HG03354 (cell line): ENCODE results near the gene KCNJ5.
A peak's percentile ranks its signal among the peaks of the same experiment; 100 is the strongest.

Experiments used
- ATAC-seq: cut with Tn5 transposase; IDR thresholded peaks from one replicate; pipeline ENCODE4 v1.9.1; 2021; ENCODE audit warnings: mild to moderate bottlenecking; ENCODE audit not compliant: unreplicated experiment, poor library complexity, severe bottlenecking

Gene KCNJ5

DNA sequence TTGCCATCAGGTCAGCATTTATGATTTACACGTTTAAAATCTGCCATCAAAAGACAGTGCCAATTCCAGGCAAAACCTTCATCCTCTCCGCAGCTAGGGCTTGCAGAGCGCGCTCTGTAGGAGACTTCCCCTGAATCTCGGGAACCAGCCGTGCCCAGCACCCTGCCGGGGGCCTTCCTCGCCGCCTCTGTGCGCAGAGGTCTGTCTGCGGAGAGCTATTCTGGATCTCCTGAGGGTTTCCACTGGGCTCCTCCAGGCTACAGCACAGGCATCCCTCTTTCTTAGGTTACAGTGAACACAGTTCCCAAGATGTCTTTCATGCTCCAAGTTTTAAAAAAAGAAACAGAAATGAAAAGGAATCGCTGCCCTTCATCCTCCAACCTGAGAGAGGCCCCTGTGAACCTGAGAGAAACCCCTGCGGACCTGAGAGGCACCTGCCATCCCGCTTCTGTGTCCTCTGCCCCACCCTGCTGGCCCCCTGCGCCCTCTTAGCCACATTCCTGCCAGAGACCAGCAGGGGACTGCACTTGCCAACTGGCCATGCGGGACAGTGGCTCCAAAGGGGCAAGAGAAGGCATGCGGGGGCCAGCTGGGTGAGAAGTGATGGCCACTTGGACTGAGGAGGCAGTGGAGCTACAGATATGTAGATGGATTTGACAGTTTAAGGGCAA lies 35.4 kb downstream of the KCNJ5 start:
- no peak for ATAC-seq

DNA sequence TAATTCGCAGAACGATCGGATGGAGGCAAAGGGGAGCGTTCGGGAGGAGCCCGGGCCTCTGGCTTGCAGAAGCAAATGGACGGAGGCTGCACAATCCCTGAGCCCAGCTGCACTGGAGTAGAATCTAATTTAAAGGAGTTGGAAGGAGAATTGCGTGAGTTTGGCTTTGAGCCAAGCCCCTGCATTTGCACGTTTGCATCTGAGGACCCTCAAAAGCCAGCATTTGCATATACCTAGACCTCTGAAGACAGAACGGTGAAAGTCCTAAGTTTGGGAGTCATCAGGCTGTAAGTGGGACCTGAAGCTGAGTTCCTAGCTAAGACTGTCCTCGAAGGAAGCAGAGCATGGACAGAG lies 35.9 kb downstream of the KCNJ5 start:
- no peak for ATAC-seq

DNA sequence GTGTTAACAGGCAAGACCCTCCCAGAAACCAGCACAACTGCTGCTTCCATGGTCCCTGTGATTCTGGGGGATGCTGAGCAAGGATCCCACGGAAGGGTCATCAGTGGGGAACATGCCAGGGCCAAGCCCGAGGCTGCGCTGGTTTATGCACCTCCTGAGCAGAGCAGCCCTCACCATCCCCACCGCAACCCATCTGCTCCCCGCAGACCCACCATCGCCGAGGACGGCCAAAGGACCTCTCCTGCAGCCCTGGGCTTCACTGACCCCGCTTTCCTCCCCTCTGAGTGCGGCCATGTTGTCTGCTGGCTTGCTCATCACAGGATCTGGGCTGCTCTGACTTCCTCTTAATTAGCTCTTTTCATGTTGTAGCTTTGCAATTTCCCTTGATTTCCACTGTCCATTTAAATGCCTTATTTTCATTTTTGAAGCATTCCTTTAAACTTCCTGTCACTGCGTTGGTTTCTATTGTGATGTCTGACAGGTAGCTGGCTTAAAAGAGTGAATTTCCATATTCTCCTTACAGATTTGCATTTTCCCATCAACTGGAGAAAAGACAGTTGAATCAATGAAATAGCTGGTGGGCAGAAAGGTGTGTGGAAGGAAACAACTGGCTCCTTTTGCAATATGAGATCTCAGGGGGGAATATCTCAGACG lies 36.7 kb downstream of the KCNJ5 start:
- ATAC-seq: no peak

DNA sequence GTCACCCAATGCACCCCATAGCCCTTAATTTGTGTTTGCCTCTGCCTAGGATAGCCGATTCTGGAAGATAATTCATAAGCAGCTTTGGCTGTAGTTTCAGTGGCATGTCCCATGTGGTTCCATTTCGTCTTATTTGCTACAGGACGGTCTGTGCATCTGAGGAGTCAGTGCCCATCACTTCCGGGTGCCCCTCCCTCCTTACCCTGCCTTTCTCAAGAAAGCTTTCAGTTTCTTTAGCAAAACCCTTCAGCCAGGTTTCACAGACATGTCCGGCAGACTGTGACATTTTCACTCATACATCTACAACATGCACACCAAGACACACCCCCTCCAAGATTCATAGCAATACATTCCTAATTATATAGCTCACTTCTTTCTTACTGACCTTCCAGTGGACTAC lies 37.2 kb downstream of the KCNJ5 start:
- peak; percentile 99 for ATAC-seq

DNA sequence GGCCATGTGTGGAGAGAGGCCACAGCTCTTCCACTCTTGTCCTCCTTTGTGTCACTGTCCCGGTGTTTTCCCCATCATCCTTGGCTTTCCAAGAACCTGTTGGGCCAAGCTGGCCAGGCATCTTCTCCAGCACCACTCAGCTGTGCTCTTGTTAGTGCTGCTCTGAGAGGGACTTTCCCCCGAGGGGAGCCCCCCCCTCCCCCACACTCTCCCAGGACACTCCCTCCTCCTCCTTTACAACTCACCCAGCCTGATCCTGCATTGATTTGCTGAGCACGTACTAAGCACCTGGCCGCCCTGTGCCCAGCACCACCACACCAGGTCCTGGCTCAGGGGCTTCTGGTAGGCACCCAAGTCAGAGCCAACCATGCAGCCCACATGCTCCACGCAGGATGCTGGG lies 38.3 kb downstream of the KCNJ5 start:
- no peak for ATAC-seq

DNA sequence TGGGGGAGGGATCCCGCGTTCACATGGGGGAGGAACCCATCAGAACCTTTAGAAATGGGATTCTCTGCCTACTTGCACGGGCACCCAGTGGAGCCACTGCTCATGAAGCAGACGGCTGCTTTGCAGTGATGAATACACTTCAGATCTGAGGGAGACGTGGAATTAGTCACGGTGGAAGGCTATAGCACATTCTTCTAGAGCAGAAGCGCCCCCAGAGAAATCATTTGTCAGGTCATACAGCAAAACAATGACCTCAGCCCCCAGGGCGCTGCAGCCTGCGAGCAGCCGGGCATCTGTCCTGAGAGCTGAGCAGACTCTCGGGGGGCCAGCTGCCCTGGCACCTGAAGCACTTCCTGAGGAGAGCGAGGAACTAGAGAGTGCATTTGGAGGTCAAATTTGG lies 38.8 kb downstream of the KCNJ5 start:
- no peak for ATAC-seq

DNA sequence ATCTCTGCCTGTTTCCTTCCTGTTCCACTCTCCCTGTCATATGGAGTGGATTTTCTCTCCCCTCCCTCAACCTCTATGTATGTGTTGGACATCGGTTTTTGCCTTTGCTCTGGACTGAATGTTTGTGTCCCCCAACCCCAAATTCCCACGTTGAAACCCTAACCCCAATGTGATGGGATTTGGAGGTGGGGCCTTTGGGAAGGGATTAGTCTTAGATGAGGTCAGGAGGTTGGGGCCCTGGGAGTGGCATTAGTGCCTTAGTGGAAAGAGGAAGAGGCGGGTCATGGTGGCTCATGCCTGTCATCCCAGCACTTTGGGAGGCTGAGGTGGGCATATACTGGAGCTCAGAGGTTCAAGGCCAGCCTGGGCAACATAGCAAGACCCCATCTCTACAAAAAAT lies 39.9 kb downstream of the KCNJ5 start:
- ATAC-seq: no peak

DNA sequence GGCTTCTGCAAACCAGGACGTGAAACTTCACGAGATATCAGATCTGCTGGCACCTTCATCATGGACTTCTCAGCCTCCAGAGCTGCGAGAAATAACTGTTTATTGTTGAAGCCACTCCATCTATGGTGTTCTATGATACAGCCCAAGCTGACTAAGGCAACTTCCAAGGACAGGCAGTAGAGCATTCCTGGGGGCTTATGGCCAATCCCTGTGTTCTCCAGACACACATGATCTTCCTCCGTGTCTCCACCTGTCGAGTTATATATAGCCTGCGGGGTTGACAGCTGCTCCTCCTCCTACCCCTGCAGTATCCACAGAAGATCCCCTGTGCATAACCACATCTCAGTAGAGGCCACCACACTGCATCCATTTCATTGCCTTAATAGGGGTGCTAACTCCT lies 40.5 kb downstream of the KCNJ5 start:
- ATAC-seq: no peak

DNA sequence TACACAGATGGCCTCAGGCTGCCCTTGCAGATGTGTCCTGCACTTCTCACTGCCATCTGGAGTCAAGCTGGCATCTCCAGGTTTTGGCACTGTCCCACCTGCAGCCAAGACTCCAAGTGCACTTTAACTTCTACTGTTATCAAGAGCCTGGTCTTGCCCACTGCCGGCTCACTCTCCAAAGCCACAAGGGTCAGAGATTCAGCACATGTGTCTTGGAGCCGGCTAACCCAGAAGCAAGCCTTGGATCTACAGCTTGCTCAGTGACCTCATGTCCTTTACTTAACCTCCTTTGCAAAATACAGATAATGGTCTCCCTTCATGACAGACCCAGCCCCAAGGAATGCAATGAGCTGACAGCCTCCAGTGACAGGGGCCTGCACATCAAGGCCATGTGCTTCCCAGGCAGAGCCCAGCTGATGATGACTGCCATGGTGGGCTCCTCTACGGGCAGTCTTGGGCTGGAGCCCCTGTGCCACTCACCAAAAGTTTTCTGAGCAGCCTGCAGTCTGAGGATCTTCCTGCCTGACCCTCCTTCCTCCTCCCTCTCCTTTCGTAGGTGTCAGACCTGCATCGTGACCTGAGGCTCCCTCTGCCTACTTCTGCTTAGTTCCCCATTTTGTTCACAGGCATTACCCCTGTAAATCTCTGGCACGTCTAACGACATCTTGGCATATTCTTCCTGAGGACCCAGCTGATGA lies 42.5 kb downstream of the KCNJ5 start:
- no peak for ATAC-seq

DNA sequence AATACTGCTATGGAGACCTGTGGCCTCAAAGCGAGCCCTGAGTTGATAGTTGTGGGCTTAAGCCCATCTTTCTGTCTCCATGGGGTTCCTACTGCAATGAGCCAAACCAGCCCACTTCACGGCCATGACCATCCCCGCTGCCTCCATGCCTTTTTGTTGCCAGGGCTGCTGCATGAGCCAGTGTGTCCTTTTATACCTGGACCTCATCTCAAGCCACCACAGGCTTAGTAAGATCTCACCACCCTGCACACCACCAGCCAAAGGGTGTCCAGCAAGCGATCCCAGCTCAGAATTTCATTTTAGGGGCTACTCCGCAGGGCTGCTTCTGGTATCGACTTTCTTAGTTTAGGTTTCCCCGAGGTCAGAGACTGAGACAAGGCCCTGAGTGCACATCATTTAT lies 43.2 kb downstream of the KCNJ5 start:
- no peak for ATAC-seq

DNA sequence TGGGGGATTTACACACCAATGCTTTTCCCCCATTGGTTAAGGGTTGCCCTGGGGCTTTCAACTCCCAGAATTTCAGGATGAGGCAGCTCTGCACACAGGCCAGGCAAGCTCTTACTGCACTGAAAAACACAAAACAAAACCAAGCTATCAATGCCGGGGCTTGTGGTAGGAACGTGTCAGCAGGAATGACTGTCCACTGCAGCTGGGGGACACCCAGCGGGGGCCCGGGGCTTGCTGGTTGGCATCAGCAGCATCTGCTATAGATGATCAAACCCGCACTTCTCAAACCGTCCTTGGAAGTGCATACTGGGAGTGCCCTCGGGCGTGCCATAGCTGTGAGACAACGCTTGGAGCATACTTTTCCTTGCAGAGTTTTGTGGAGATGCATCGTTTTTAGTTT lies 43.8 kb downstream of the KCNJ5 start:
- ATAC-seq: no peak

DNA sequence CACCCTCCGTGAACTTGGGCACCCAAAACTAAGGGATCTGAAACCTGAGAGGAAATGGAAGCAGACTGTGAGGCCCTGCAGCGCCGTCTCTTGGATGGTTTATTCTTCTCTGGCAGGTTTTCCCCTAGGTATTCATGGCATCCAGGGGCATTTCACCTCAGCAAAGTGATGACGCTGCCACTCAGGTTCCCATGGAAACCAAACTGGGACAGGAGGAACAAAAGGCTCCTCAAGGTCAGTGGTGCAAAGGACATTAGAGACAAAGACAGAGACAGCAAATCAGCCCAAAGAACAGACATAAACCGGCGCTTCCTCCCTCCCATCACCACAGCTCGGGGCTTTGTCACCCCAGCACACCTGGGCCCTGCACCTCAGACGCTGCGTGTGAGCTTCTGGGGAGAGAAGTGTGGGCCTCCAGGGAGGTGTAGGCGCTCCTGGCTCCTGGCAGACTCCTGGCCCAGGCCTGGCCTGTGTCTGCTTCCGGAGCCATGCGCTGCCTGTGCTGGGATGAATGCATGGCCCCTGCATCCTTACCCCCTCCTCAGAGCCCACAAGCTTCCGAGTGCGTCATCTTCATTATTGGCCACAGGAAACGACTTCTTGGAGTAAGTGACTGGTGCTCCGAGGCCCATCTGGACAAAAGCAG lies 45.6 kb downstream of the KCNJ5 start:
- ATAC-seq: no peak

DNA sequence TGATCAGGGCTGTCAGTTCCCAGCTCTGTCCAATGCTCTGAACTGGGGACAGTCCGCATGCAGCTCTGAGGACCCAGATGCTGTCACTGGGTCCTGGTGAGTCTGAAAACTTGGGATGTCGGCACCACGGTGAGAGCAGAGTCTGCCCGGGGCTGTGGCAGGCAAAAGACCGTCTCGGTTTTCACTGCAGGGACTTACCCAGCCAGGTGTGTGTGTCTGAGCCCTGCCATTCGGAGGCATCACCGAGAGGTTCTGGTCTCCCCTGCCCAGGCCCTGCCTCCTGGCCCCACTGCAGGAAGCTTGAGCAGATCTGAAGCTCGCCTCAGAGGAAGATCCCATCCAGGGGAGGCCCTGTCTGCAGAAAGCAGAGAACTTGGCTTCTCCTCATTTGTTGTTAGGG lies 46.3 kb downstream of the KCNJ5 start:
- ATAC-seq: no peak

DNA sequence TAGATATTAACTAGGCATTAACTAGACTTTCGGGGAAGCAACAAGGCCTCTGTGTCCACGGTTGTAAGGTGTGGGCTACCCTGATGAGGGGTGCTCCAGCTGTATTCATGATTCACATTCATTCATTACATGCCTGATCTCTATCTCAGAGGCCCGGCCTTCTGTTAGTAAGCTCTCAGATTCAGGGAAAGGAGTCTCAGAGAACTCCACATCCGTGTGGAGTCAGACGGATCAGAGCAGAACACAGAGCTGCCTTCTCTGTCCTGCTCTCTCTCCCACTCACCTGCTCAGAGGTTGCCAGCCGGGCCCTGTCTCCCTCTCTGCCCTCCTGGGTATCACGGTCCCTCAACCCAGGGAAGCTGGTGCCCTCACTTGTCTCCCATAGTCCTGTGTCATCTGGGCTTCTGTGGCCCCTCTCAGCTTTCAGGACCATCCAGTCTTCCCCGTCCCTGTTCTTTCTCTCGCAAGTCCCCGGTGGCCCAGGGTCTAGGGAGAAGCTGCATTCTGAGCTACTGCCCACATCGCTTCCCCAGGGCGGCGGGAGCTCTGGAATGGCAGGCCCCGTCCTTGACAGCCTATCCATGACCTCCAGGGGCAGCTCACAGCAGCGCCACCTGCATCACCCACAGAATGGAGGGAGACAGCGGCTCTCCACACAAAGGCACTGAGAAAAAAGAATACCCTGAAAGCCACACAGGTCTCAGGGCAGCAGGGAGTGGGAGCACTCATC lies 47.2 kb downstream of the KCNJ5 start:
- no peak for ATAC-seq

DNA sequence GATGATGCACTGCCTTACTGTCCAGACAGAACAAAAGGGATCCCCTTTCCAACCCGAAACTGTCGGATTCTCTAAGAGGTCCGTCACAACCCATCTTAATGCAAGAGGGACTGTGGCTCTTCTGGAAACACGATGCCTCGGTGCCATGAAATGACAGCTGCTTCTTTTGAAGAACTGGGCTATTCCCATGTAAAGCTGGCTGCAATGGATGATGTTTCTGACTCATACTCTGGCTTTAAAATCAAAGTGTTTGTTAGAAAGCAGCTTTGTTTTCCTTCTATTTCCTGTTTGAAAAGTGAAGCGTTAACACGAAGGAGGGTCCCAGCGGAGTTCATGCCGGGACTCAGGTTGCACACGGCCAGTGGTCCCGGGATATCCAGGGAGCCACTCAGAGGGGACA lies 48.4 kb downstream of the KCNJ5 start:
- no peak for ATAC-seq

DNA sequence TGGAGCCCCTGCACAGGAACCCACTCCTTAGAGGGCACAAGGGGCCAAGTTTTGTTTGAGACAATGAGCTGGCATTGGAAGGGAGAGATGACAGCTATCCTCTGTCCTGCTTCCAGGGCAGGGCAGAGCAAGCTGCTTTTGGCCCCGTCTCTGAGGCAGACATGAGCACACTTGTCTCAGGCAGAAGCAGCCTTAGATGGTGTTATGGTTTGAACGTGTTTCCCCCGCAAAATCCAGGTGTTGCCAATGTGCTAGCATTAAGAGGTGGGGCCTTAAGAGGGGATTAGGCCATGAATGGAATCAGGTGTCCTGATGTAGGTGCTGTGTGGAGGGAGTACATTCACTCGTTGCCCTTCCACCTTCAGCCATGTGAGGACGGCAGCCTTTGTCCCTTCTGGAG lies 49.0 kb downstream of the KCNJ5 start:
- no peak for ATAC-seq

DNA sequence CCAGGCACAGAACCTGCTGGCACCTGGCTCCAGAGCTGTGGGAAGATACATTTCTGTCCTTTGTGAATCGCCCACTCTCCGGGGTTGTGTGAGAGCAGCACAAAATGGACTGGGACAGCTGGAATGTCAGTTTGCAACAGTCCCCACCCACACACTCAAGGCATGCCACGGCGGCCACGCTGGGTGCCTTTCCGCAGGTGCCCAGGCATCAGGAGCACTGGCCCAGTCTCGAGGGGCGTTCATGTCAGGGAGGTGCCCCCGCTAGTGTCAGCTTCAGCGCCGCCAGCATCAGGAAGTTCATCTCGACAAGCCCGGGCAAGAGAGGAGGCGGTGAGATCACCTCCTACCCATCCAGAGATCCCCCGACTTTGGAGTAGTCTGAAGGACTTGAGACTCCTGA lies 49.4 kb downstream of the KCNJ5 start:
- ATAC-seq: no peak

DNA sequence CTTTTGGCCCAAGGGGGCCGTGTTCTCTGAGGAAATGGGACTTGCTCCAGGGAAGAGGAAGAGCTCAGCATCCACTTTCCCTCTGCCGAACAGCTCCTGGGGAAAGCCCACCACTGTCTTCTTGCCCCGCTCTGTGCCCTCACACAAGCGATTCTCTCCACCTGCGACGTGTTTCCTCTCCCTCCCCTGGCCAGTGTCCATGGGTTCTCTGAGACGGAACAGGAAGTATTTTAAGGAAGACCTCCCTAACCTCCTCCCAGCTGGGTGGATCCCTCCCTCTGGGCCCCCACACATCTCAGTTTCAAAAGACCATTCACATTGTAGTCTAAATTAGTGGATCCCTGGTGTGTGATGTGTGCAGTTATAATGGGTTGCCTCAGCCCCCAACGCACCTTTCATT lies 50.0 kb downstream of the KCNJ5 start:
- ATAC-seq: no peak

DNA sequence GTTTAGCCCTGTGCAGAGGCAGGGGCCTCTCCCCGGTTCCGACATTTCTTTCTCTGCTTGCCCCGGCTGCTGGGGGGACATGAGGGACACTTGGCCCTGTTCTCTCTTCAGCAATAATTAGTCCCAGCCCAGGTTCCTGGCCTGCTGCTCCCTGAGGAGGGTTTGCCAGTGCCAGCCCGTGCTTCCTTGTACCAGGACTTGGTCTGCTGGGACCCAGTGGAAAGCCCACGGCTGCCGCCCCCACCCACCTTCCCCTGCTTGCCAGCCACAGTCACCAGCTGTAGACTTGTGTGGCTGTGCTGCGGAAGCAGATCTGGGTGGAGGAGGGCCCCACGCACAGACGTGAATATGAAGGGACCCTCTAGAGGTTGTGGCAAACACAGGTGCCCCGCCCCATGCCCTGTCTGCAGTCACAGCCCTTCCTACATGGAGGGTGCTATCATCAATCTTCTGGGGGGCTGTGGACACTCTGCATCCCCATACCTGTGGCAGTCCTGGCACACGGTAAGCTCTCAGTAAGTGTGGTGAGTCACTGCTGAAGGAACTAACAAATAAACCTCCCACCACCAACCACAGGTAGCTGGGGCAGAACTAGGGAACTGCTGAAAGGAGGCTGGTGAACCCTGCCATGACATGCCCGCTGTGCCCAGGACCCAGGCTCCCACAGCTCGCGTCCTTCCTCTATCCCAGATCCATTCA lies 50.6 kb downstream of the KCNJ5 start:
- no peak for ATAC-seq

DNA sequence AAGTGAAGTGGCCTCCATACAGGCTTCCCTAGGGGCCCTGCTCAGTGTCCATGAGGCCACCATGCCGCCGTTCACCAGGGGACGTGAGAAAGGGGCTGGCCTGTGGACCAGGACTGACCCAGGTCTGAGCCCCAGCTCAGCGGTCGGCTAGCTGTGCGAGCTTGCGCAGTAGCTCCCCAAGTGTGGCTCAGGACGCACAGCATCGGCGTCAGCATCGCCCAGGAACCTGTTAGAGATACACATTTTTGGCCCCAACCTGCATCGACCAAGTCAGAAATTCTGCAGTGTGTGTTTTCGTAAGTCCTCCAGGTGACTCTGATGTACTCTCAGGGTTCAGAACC lies 51.1 kb downstream of the KCNJ5 start:
- no peak for ATAC-seq
